Neutrophil (primary cell): Measurements from ENCODE around the gene TRIAP1.

Experiments
- H3K27ac ChIP-seq: fragments of 200-600 bp; sonication (generic); 2 replicates; pipeline ENCODE4 v1.5.1; 2016; ENCODE audit warnings: mild to moderate bottlenecking, moderate library complexity
- H3K27me3 ChIP-seq: fragments of 200-600 bp; sonication (generic); 2 replicates; pipeline ENCODE4 v1.6.0; 2016; ENCODE audit warnings: mild to moderate bottlenecking
- H3K36me3 ChIP-seq: fragments of 200-600 bp; sonication (generic); 2 replicates; pipeline ENCODE4 v1.5.1; 2017
- H3K4me1 ChIP-seq, 2 experiments: fragments of 200-600 bp in 1 of 2; sonication (generic) in 1 of 2; 1 replicate in 1 of 2; 2 replicates in 1 of 2; pipeline versions ENCODE4 v1.5.1 to v1.6.1; 2013 to 2016; ENCODE audit warnings: low read depth in 1 of 2, low read length in 1 of 2, mild to moderate bottlenecking in 1 of 2, moderate library complexity in 1 of 2; ENCODE audit not compliant: control insufficient read depth in 1 of 2, insufficient read depth in 1 of 2
- H3K4me3 ChIP-seq, 2 experiments: fragments of 200-600 bp in 1 of 2; sonication (generic) in 1 of 2; 1 replicate in 1 of 2; 2 replicates in 1 of 2; pipeline ENCODE4 v1.5.1; 2013 to 2016; ENCODE audit warnings: low read depth in 1 of 2, low read length in 1 of 2, mild to moderate bottlenecking in 1 of 2, moderate library complexity in 1 of 2
- H3K9me3 ChIP-seq: fragments of 200-600 bp; sonication (generic); 2 replicates; pipeline ENCODE4 v1.5.1; 2016
- TF ChIP-seq, protein P1 (sequence below): fragments of 200-600 bp; sonication (generic); IDR thresholded peaks from 2 replicates; pipeline ENCODE4 v1.5.1; 2016; ENCODE audit warnings: antibody characterized with exemption

TRIAP1 gene

DNA sequence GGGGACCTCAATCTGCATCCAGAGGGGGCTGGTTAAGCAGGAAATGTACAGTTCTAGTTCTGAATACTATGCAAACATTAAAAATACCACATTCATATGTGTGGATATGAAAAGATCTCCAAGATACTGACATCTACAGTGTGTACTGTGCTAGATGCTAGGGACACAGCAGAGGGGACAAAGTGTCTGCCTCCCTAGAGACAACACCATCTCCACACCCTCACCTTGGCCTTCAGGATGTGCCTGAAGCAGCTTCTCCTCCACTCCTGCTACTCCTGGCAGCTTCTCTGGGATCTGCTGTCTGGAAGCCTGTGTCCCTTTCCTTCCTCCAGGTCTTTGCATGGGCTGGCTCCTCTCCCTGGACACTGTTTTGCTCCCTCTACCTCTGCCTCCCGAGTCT, 34.0 kb upstream of the TRIAP1 start:
- no peaks in the 10 kb centered on the region for H3K27me3 ChIP-seq
- TF ChIP-seq, protein P1, sequence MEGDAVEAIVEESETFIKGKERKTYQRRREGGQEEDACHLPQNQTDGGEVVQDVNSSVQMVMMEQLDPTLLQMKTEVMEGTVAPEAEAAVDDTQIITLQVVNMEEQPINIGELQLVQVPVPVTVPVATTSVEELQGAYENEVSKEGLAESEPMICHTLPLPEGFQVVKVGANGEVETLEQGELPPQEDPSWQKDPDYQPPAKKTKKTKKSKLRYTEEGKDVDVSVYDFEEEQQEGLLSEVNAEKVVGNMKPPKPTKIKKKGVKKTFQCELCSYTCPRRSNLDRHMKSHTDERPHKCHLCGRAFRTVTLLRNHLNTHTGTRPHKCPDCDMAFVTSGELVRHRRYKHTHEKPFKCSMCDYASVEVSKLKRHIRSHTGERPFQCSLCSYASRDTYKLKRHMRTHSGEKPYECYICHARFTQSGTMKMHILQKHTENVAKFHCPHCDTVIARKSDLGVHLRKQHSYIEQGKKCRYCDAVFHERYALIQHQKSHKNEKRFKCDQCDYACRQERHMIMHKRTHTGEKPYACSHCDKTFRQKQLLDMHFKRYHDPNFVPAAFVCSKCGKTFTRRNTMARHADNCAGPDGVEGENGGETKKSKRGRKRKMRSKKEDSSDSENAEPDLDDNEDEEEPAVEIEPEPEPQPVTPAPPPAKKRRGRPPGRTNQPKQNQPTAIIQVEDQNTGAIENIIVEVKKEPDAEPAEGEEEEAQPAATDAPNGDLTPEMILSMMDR, result no peak
- no peak overlapping the region for H3K27ac ChIP-seq

GRCh38 chr12:120479458-120479857, 33.3 kb upstream of the TRIAP1 start:
- TF ChIP-seq, protein P1, result no peak
- no peaks in the 10 kb centered on the region for H3K36me3 ChIP-seq
- H3K4me3 ChIP-seq, result no peak overlapping the region
- H3K4me1 ChIP-seq, result no peaks in the 10 kb centered on the region
- no peak overlapping the region for H3K27ac ChIP-seq
- H3K9me3 ChIP-seq, result no peaks in the 10 kb centered on the region
- no peaks in the 10 kb centered on the region for H3K27me3 ChIP-seq

More for the DNA sequence above, 34.0 kb upstream of the TRIAP1 start:
- H3K4me1 ChIP-seq, result no peaks in the 10 kb centered on the region
- no peaks in the 10 kb centered on the region for H3K36me3 ChIP-seq
- H3K9me3 ChIP-seq, result no peaks in the 10 kb centered on the region
- H3K4me3 ChIP-seq, result no peak overlapping the region

- H3K4me1 ChIP-seq, result no peaks in the 10 kb centered on the region
- no peaks in the 10 kb centered on the region for H3K36me3 ChIP-seq
- H3K4me3 ChIP-seq, result no peak overlapping the region
- TF ChIP-seq, protein P1, result no peak
- H3K27ac ChIP-seq, result no peak overlapping the region
- no peaks in the 10 kb centered on the region for H3K9me3 ChIP-seq
- H3K27me3 ChIP-seq, result no peaks in the 10 kb centered on the region
These were observed 29.5 kb upstream of the TRIAP1 start for GRCh38 chr12:120475643-120476042.

- TF ChIP-seq, protein P1, result no peak
- H3K27ac ChIP-seq, result no peak overlapping the region
These were observed 28.4 kb upstream of the TRIAP1 start for GRCh38 chr12:120474616-120474960.

DNA sequence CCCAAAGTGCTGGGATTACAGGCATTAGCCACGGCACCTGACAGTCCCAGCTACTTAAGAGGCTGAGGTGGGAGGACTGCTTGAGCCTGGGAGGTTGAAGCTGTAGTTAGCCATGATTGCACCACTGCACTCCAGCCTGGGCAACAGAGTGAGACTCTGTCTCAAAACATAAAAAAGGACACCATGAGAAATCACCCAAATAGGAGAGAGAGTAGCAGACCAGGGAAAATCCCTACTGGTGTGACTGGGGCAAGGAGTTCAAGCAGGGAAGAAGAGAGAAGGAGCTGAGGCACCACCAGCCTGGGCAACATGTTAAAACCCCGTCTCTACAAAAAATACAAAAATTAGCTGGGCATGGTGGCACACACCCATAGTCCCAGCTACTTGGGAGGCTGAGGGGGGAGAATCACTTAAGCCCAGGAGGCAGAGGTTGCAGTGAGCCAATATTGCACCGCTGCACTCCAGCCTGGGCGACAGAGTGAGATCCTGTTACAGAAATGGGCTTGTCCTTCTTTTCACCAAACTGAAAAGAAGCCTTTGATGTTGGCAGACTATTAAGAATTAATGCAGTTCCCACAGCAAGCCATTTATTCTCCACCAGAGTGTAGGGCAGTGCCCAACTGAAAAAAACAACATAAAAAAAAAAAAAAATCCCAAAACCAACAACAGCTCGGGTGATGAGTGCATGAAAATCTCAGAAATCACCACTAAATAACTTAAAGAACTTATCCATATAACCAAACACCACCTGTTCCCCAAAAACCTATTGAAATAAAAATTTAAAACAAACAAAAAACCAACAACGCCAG, 27.8 kb upstream of the TRIAP1 start:
- no peaks in the 10 kb centered on the region for H3K36me3 ChIP-seq
- H3K27me3 ChIP-seq, result no peaks in the 10 kb centered on the region
- H3K4me1 ChIP-seq, result peaks cover 7% of the 10 kb centered on the region in 2 experiments
- no peak overlapping the region for H3K4me3 ChIP-seq
- TF ChIP-seq, protein P1, result no peak
- no peaks in the 10 kb centered on the region for H3K9me3 ChIP-seq
- no peak overlapping the region for H3K27ac ChIP-seq

More at GRCh38 chr12:120474616-120474960, 28.4 kb upstream of the TRIAP1 start:
- no peaks in the 10 kb centered on the region for H3K27me3 ChIP-seq
- peaks cover 7% of the 10 kb centered on the region in 2 experiments for H3K4me1 ChIP-seq
- H3K36me3 ChIP-seq, result no peaks in the 10 kb centered on the region
- no peaks in the 10 kb centered on the region for H3K9me3 ChIP-seq
- no peak overlapping the region for H3K4me3 ChIP-seq
